Measurements from ENCODE around the gene STAP2.

STAP2 gene

GRCh38 chr19:4338441-4339355 is at the start of gene STAP2:
STAP2 (minus strand) TSS chr19:4338827; CDS start chr19:4338753, 74 bp downstream.
- peak; percentile 33 for DNase-seq (ENCODE audit: low spot score)

- DNase-seq (ENCODE audit: low spot score) = no peak
Measured at GRCh38 chr19:4386041-4386782, 47.6 kb upstream of the STAP2 start.

- no peak for DNase-seq (ENCODE audit: low spot score)
Measured at GRCh38 chr19:4385291-4386040, 46.8 kb upstream of the STAP2 start.

- no peak for DNase-seq (ENCODE audit: low spot score)
Measured at GRCh38 chr19:4380254-4380727, 41.7 kb upstream of the STAP2 start.

- DNase-seq (ENCODE audit: low spot score) = no peak
Measured at GRCh38 chr19:4379383-4380253, 41.0 kb upstream of the STAP2 start.

- DNase-seq (ENCODE audit: low spot score) = no peak
Measured at GRCh38 chr19:4378886-4379285, 40.3 kb upstream of the STAP2 start.

GRCh38 chr19:4376991-4377781 is 38.6 kb upstream of the STAP2 start:
- no peak for DNase-seq (ENCODE audit: low spot score)

- DNase-seq (ENCODE audit: low spot score) = no peak
Measured at GRCh38 chr19:4376671-4376990, 38.0 kb upstream of the STAP2 start.

GRCh38 chr19:4376028-4376670 is 37.5 kb upstream of the STAP2 start:
- DNase-seq (ENCODE audit: low spot score) = no peak

GRCh38 chr19:4375164-4376027 is 36.8 kb upstream of the STAP2 start:
- DNase-seq (ENCODE audit: low spot score) = peak; percentile 80

GRCh38 chr19:4374498-4375163 is 36.0 kb upstream of the STAP2 start:
- no peak for DNase-seq (ENCODE audit: low spot score)

- DNase-seq (ENCODE audit: low spot score) = no peak
Measured at GRCh38 chr19:4373601-4374497, 35.2 kb upstream of the STAP2 start.

GRCh38 chr19:4373013-4373367 is 34.4 kb upstream of the STAP2 start:
- DNase-seq (ENCODE audit: low spot score) = no peak

- no peak for DNase-seq (ENCODE audit: low spot score)
Measured at GRCh38 chr19:4372165-4373012, 33.8 kb upstream of the STAP2 start.

GRCh38 chr19:4371247-4372164 is 32.9 kb upstream of the STAP2 start:
- DNase-seq (ENCODE audit: low spot score) = no peak

Measured in D341Med (cell line).